ENCODE measurements around the gene TFDP1.

- no peak for TF ChIP-seq CTCF (conservative IDR thresholded peaks at IDR 0.05; ENCODE audit: low read length)
- TF ChIP-seq EZH2phosphoT487 (IDR thresholded peaks at IDR 0.05; ENCODE audit: borderline replicate concordance, low read depth, low read length), result no peak
Measured at GRCh38 chr13:113670541-113670940, 86.0 kb downstream of the TFDP1 start.
